ENCODE data around the gene ARHGAP1.
A peak's percentile ranks its signal among the peaks of the same experiment; 100 is the strongest.

ARHGAP1 gene

GRCh38 chr11:46692450-46692849, 8.0 kb downstream of the ARHGAP1 start:
- no peak for DNase-seq

GRCh38 chr11:46690702-46691101, 9.7 kb downstream of the ARHGAP1 start:
- DNase-seq = no peak

DNA sequence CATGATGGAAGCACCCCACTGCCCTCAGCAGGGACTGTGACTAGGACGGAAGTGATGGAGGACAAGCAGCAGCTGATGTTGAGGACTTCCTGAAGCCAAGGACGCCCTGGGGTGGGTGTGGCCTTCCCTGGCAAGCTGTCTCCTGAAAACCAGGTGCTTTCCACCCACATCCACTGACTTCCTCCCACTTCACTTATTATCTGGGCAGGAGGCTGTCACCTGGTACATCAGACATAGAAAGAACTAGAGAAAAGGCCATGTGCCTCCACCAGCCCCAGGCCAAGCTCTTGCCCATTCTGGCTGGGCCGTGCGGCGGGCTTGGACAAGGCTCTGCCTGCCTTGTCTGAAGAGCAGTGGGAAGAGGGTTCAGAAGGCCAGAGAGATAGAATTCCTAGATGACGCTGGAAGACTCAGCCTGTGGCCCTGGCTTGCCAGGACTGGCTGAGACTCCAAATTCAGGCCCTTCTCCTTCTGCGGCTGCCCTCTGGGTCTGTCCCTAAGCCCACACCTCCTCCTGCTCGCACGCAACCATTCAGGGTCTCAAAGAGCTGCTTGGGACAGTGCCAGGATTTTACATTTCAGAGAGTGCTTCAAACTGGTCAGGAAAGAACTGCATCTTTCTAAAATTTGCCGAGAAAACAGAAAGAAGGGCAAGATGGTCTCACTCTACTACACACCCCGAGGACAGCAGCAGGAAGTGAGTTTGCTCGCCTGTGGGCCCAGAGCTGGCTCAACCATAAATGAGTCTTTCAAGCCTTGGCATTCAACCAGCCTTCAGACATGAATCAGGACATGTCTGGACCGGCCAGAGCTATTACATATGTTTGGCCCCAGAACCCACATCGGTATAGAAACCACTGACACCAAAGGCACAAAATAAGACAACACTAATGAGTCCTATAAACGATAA, 13.3 kb downstream of the ARHGAP1 start:
- peak; percentile 58 for DNase-seq

GRCh38 chr11:46684367-46684766, 16.1 kb downstream of the ARHGAP1 start:
- DNase-seq = no peak

- DNase-seq = no peak
Measured at GRCh38 chr11:46682773-46683752, 17.4 kb downstream of the ARHGAP1 start.

DNA sequence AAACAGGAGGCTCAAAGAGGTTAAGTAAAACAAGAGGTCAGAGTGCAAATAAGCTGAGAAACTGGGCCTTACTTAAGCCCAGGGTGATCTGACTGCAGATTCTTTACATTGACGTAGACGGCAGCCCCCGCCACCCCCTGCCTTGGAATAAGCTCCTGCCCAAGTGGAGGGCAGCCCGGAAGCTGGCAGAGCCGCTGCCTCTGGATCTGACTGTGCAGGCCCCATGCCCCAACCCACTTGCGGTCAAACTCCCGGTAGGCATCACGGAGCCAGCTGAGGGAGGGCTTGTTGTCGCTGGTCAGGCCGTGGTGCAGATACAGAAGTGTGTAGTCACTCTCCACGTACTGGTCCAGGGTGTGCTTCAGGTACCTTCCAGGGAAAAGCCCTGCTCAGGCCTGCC, 18.6 kb downstream of the ARHGAP1 start:
- no peak for DNase-seq

- no peak for DNase-seq
Measured at GRCh38 chr11:46680815-46681214, 19.6 kb downstream of the ARHGAP1 start.

DNA sequence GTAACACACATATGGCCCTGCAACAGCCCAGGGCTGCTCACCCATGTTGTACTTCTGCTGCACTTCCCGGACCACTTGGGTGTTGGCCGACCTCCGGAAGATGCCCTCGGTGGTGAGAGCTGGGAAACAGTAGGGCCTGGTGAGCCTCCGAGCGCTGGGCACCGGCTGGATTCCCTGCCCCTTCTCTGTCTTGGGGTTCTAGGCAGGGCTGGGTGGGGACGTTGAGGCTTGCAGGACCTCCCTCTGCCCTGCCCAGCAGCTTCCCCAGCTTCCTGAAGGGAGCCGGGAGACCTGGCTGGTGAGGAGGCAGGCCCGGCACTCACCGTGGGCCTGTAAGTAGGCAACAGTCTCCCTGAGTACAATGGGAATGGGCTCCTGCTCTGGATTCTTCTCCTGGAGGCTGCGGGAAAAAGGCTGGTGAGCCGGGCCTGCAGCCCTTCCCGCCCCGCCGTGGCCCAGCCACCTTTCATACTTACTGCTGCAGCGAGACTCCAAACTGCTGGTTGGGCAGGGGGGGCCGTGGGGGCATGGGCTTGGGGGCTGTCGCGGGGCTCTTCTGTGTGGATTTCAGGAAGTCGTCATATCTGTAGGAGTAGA, 20.2 kb downstream of the ARHGAP1 start:
- DNase-seq = no peak

DNA sequence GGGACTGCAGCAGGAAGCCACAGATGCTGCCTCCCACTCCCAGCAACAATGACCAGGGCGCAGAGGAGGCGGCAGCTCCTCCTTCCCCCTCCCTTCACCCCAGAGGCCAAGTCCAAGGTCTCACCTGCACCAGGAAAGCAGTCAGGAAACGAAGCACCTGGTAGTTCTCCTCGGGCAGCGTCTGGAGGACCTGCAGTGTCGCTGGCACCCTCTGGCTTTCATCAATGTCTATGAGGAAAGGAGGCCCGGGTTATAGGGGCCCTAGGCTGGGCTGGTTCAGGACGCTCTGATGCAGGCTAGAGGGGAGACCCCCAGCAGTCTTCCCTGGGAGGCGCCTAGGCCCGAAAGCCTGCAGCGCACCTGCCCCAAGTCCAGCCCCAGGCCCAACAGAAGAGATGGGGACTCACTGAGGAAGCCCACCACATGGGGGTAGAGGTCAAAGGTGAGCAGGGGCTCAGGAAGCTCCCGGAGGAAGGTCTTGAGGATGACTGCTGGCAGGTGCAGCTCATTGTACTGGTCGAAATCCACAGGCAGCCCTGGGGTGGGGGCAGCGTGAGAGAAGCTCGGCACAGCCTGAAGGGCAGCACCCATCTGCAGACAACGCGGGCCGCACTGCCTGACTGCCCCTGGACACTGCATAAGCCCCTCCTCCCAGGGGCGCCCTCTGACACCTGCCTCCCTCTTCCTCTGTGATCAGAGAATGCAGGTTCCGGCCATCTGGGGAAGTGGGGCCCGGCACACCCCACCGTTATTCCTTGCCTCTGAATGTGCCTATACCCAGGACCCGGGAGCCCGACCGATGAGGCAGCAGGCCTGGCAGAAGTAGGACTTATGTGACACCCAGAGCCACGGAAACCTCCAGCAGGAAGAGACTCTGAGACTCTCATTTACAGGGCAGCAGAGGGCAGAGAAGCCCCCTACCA, 20.9 kb downstream of the ARHGAP1 start:
- no peak for DNase-seq

GRCh38 chr11:46678741-46679130, 21.7 kb downstream of the ARHGAP1 start:
- no peak for DNase-seq

GRCh38 chr11:46677991-46678740, 22.3 kb downstream of the ARHGAP1 start:
- no peak for DNase-seq

DNA sequence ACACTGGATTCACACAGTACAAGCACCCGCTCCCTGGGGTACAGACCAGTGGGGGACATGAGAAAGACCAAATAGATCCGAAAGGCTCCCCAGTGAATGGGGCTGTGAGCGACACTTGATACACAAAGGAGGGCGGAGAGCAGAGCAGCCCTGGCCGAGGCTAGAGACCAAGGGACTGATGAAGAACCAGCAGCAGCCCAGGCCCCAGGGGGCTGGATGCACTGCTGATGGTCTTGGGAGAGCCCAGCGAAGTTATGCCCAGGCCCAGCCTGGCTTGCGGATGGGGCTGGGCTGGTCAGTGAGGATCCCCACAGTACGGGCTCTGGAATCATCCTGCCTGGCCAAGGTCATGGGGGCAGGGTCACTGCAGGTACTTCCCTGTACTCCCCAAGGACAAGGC, 23.2 kb downstream of the ARHGAP1 start:
- no peak for DNase-seq

GRCh38 chr11:46676436-46677158, 23.8 kb downstream of the ARHGAP1 start:
- DNase-seq = no peak

- DNase-seq = no peak
Measured at GRCh38 chr11:46675949-46676348, 24.5 kb downstream of the ARHGAP1 start.

DNA sequence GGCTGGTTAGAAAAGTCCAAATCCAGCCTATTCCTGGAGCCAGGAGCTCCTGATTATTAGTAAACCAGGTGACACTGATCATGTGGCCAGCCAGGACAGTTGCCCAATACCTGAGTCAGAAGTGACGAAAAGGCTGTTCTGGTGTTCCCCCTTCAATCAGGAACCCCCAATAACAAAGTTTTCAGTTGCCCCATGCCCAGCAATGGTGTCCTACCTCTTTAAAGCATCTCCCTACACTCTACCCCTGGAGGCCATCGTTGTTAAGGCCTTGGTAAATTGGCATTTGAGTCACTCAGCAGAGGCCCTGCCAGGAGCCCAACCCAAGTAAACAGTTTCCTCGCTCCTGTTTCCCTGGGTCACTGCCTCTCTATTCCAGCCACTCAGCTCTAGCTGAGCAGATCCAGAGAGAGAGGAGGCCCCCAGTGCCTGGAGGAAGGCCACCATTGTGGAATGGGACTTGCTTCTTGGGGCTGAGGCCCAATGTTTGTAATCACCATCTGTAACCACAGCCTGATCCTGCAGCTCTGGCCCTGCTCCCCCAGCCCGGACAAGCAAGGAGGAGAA, 25.0 kb downstream of the ARHGAP1 start:
- no peak for DNase-seq

GRCh38 chr11:46674463-46675287, 25.7 kb downstream of the ARHGAP1 start:
- DNase-seq = no peak

DNA sequence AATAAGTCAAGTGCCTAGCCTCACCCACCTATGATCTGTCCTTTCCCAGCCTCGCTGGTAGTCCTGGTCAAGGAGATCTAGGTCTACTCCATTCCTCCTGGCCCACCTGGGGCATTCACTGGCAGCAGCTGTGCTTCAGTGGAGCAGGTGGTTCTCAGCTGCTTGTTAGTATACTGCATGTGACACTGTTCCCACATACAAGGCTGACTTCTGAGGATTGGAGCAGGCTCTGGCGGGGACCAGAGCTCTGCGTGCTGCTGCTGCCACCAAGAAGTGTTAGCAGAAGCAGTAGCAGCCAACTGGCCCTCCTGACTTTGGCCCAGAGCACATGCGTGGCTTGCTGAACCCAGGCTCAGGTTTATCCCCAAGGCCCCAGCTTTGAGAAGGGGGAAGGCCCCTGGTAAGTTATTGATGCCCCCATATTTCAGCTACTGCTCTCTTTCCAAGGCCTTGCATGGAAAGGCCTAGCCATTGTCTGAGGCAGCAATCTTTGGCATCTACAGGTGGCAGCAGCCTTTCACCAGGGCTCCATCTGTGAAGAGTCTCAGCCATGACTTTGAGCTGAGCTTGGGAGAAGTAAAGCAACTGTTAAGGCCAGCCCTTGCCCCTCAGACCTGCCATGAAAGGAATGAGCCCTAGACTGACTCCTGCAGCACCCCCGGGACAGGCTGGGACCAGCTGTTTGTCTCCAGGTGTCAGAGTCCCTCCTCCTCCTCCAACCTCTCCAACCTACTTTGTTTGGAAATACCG, 26.5 kb downstream of the ARHGAP1 start:
- DNase-seq = no peak

DNA sequence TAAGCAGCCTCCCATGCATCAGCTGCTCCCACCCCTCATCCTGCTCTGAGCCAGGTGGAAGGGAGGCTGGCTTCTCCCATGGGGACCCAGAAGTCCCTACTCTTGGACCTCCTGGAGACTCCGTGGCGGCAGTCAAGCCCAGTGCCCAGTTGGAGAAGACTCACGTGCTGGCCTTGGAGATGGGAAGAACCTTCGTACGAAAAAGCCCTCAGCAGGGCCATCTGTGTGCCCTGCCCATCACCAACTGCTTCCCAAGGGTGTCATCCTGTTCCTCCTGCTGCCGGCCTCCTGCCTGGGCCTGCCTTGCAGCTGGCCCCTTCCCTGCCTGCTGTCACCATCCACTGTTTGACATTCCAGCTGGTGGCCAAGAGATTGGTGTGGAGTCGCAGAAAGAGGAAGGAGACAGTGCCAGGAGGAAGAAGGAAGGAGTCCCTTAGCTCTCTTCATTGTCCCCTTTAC, 28.0 kb downstream of the ARHGAP1 start:
- no peak for DNase-seq

DNA sequence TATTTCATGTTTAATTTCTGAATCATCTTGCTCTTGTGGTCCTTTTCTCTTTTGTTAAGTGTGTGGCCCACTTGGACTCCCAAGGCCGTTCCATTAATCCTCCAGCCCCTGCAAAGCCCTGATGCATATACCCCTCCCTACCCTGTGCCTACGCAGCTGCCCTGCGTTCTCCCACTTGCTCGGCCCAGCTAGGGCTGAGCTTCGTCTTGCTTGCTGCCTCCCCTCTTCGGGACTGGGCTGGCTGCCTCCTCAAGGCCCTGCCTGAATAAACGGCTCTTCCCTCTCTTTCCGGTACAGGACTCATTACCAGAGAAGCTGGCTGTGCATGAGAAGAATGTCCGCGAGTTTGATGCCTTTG, 28.5 kb downstream of the ARHGAP1 start:
- DNase-seq = no peak

Data from DMS79 (cell line).